Measurements from ENCODE around the gene CNBP.

DNA sequence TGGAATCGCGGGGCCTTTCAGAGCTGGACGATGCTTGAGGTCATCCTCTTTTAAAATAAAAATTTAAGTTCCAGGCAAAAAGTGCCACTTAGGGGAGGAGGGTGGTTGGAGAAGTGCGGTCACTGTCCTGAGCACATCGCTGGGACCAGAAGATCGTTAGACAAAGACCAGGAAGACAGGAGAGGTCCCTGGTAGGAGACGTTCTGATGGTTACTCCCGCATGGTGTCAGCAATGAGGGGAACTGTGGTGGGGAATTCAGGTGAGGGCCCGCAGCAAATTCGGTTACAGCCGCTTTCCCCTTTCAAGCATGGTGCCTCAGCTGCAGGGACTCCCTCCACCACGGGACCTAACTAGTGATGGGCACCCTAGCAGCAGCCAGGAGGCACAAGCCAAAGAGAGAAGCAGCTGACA is 21.8 kb downstream of the CNBP start:
- TF ChIP-seq EZH2 (IDR thresholded peaks at IDR 0.05; ENCODE audit: insufficient read depth, poor library complexity, severe bottlenecking), result no peak
- TF ChIP-seq EZH2phosphoT487 (IDR thresholded peaks at IDR 0.05; ENCODE audit: insufficient read depth, low read depth), result no peak

All from GM23248 (cell line).